HCT116 (cell line): ENCODE data around the gene DDX10. TPM values are rescaled to one million over a fixed set of nuclear protein-coding genes. Genes with fewer than 3 reads are reported as not detected.

Experiments
- ATAC-seq: fragments of 200-7000 bp; cut with Tn5 transposase; 2 replicates; pipeline ENCODE4 v1.9.1; 2020; ENCODE audit warnings: mild to moderate bottlenecking, moderate library complexity
- BruUV-seq: library from RNA; stranded (reverse); fragments of 400-500 nt; replicated peaks from 2 replicates; lab custom pipeline; 2021; lab: Mats Ljungman, UMichigan
- CTCF ChIA-PET: fragments of 300-600 bp; sonication (Branson Sonifier 250); formaldehyde crosslinking; loops from one replicate; lab custom pipeline; 2021; ENCODE audit warnings: antibody characterized with exemption; lab: Charles Lee
- POLR2A ChIA-PET: fragments of 300-600, 350-600 bp; sonication (Branson Sonifier 250); formaldehyde crosslinking; loops from one replicate; lab custom pipeline; 2021; ENCODE audit warnings: antibody characterized with exemption; lab: Charles Lee
- RAD21 ChIA-PET, 2 experiments: fragments of 300-600 bp; sonication (Branson Sonifier 250); formaldehyde crosslinking; loops; one replicate each; lab custom pipeline; 2023; ENCODE audit warnings: low total read pairs in 2 of 2; ENCODE audit not compliant: uncharacterized antibody in 2 of 2, unreplicated experiment in 2 of 2, low non-redundant PET in 1 of 2; lab: Charles Lee
- DNase-seq: peaks from one replicate; pipeline ENCODE4 v3.0.0-alpha.2; 2010; ENCODE audit warnings: low read depth, low spot score
- H2AFZ ChIP-seq: fragments of 200-600 bp; shearing (Covaris generic), sonication (generic); 2 replicates; pipeline ENCODE4 v1.6.1; 2017; ENCODE audit warnings: low read depth, mixed run types, mixed read lengths, antibody characterized with exemption, low read length; ENCODE audit not compliant: poor library complexity, severe bottlenecking
- H3K27ac ChIP-seq: 2 replicates; pipeline ENCODE4 v1.5.1; 2012; ENCODE audit warnings: low read depth, low read length
- H3K27me3 ChIP-seq: fragments of 200-600 bp; sonication (generic); 2 replicates; pipeline ENCODE4 v1.6.1; 2016; ENCODE audit warnings: mixed run types, low read length, mixed read lengths; ENCODE audit not compliant: insufficient read depth
- H3K36me3 ChIP-seq, 2 experiments: fragments of 200-500 bp in 1 of 2; fragments of 200-600 bp in 1 of 2; sonication (Bioruptor generic) in 1 of 2; sonication (generic) in 1 of 2; 2 replicates each; pipeline versions ENCODE4 v1.5.1 to v1.6.1; 2014 to 2016; ENCODE audit warnings: low read length in 2 of 2, inconsistent platforms in 1 of 2, mixed read lengths in 1 of 2, mixed run types in 1 of 2; ENCODE audit not compliant: insufficient read depth in 2 of 2, control insufficient read depth in 1 of 2
- H3K4me1 ChIP-seq, 2 experiments: fragments of 200-600 bp in 1 of 2; sonication (generic) in 1 of 2; 2 replicates each; pipeline versions ENCODE4 v1.5.1 to v1.6.1; 2012 to 2017; ENCODE audit warnings: low read length in 2 of 2, inconsistent platforms in 1 of 2, mild to moderate bottlenecking in 1 of 2, mixed read lengths in 1 of 2, mixed run types in 1 of 2, moderate library complexity in 1 of 2; ENCODE audit not compliant: insufficient read depth in 2 of 2, control insufficient read depth in 1 of 2
- H3K4me2 ChIP-seq: fragments of 200-600 bp; sonication (generic); 2 replicates; pipeline ENCODE4 v1.6.1; 2017; ENCODE audit warnings: mixed run types, low read length, mixed read lengths
- H3K4me3 ChIP-seq, 2 experiments: fragments of 200-600 bp in 1 of 2; sonication (generic) in 1 of 2; replicated peaks in 1 of 2; 2 replicates each; pipeline ENCODE4 v1.5.1; 2011 to 2016; ENCODE audit warnings: low read length in 2 of 2, control low read depth in 1 of 2, low read depth in 1 of 2, mild to moderate bottlenecking in 1 of 2, mixed read lengths in 1 of 2, mixed run types in 1 of 2
- H3K79me2 ChIP-seq: fragments of 200-600 bp; sonication (generic); 2 replicates; pipeline ENCODE4 v1.6.1; 2017; ENCODE audit warnings: mild to moderate bottlenecking, mixed run types, low read length, moderate library complexity, mixed read lengths; ENCODE audit not compliant: insufficient read depth
- H3K9ac ChIP-seq: fragments of 200-600 bp; sonication (generic); 2 replicates; pipeline ENCODE4 v1.6.1; 2016; ENCODE audit warnings: low read length, mixed read lengths
- H3K9me2 ChIP-seq: fragments of 200-600 bp; sonication (generic), shearing (Covaris generic); 2 replicates; pipeline ENCODE4 v1.6.1; 2017; ENCODE audit warnings: mixed run types, mild to moderate bottlenecking, moderate library complexity; ENCODE audit not compliant: insufficient read depth
- H3K9me3 ChIP-seq, 2 experiments: fragments of 200-500 bp in 1 of 2; fragments of 200-600 bp in 1 of 2; sonication (Bioruptor generic) in 1 of 2; sonication (generic) in 1 of 2; 2 replicates each; pipeline ENCODE4 v1.6.1; 2014 to 2017; ENCODE audit warnings: low read length in 2 of 2, mixed read lengths in 2 of 2, inconsistent platforms in 1 of 2, low read depth in 1 of 2, mild to moderate bottlenecking in 1 of 2, mixed run types in 1 of 2, moderate library complexity in 1 of 2; ENCODE audit not compliant: control insufficient read depth in 1 of 2, insufficient read depth in 1 of 2
- H4K20me1 ChIP-seq: fragments of 200-600 bp; sonication (generic), shearing (Covaris generic); 2 replicates; pipeline ENCODE4 v1.6.1; 2017; ENCODE audit warnings: mixed run types, mild to moderate bottlenecking, moderate library complexity; ENCODE audit not compliant: insufficient read depth
- ATF3 ChIP-seq: IDR thresholded peaks from 2 replicates; pipeline ENCODE4 v1.6.1; 2012
- CTCF ChIP-seq, 3 experiments: fragments of 200-600 bp in 1 of 3; sonication (generic) in 1 of 3; IDR thresholded peaks in 2 of 3; conservative IDR thresholded peaks in 1 of 3; 2 replicates each; pipeline ENCODE4 v1.5.1; 2012 to 2017; ENCODE audit warnings: low read depth in 2 of 3, low read length in 2 of 3, antibody characterized with exemption in 1 of 3, borderline replicate concordance in 1 of 3, control low read depth in 1 of 3, mild to moderate bottlenecking in 1 of 3, mixed read lengths in 1 of 3, mixed run types in 1 of 3, moderate library complexity in 1 of 3; ENCODE audit not compliant: insufficient read depth in 1 of 3
- JUND ChIP-seq: IDR thresholded peaks from 2 replicates; pipeline ENCODE4 v1.6.1; 2012
- MAX ChIP-seq: IDR thresholded peaks from 2 replicates; pipeline ENCODE4 v1.6.1; 2012
- POLR2AphosphoS5 ChIP-seq: IDR thresholded peaks from 2 replicates; pipeline ENCODE4 v1.6.1; 2011; ENCODE audit warnings: mild to moderate bottlenecking, low read depth, low read length, moderate library complexity
- REST ChIP-seq: IDR thresholded peaks from 2 replicates; pipeline ENCODE4 v1.6.1; 2012; ENCODE audit warnings: low read depth
- SIN3A ChIP-seq: IDR thresholded peaks from 2 replicates; pipeline ENCODE4 v1.6.1; 2012; ENCODE audit warnings: low read depth
- intact Hi-C: fragments of 100-400 bp; cut with micrococcal nuclease; formaldehyde crosslinking; loops from 2 replicates; pipeline ENCODE4 v1.10.0; 2022
- total RNA-seq: library from RNA; stranded (reverse); gene quantifications from one replicate; pipeline ENCODE4 v1.2.1, GENCODE V29; 2021; ENCODE audit not compliant: unreplicated experiment

DDX10 gene
- total RNA-seq, 1 experiment from 2014 or later, result 66.5 TPM

- TF ChIP-seq REST, result no peak
- no peak for TF ChIP-seq JUND
Measured at GRCh38 chr11:108983636-108984420, 319.0 kb downstream of the DDX10 start (continued).

- Histone ChIP-seq H3K27ac (no peak overlapping the region), H4K20me1 (no peaks in the 10 kb centered on the region), H3K9me3 (no peaks in the 10 kb centered on the region), H3K27me3 (no peaks in the 10 kb centered on the region), H3K79me2 (no peaks in the 10 kb centered on the region), H3K4me2 (no peak overlapping the region), H3K9me2 (no peaks in the 10 kb centered on the region; the same call in 1 of the 2 replicates), H2AFZ (no peak overlapping the region), H3K9ac (no peak overlapping the region), H3K36me3 (no peaks in the 10 kb centered on the region), H3K4me1 (no peaks in the 10 kb centered on the region), H3K4me3 (no peak overlapping the region)
- BruUV-seq, result no TSS peak
- DNase-seq (no peak), ATAC-seq (no peak)
- ChIA-PET RAD21 (no interaction called here), CTCF (no interaction called here), POLR2A (no interaction called here)
- intact Hi-C loops, result no loop called here
- TF ChIP-seq POLR2AphosphoS5, result no peak
- TF ChIP-seq ATF3, result no peak
- TF ChIP-seq SIN3A, result no peak
- TF ChIP-seq CTCF (IDR thresholded peaks at IDR 0.05 in 2 of 3, conservative IDR thresholded peaks at IDR 0.05 in 1 of 3; ENCODE audit: borderline replicate concordance in 1 of 3, insufficient read depth in 1 of 3, low read depth in 2 of 3, low read length in 2 of 3), result no peak
- TF ChIP-seq MAX, result no peak
Measured at GRCh38 chr11:108984523-108984922, 319.7 kb downstream of the DDX10 start.
